T-helper 2 cell treated with Interferon-gamma antibody and Interleukin-4, amounts not matched to agents 100 ng/mL and 5 ng/mL, for 36 hours (primary cell): Measurements from ENCODE around the gene STAC. TPM values are rescaled to one million over a fixed set of nuclear protein-coding genes. Genes with fewer than 3 reads are reported as not detected.
"Not testable (repeated sequence)": the region's sequence is repeated elsewhere in the genome, so short reads cannot be mapped to it uniquely, and the experiment has no call there.

ENCODE experiments used
- intact Hi-C: fragments of 100-400 bp; cut with micrococcal nuclease; formaldehyde crosslinking; loops from one replicate; pipeline ENCODE4 v1.15.1; 2023
- total RNA-seq: library from RNA; stranded (reverse); gene quantifications from 2 replicates; pipeline ENCODE4 v1.2.3, GENCODE V29; 2022

The STAC gene
- total RNA-seq, 1 donor from 2014 or later, result not detected

DNA sequence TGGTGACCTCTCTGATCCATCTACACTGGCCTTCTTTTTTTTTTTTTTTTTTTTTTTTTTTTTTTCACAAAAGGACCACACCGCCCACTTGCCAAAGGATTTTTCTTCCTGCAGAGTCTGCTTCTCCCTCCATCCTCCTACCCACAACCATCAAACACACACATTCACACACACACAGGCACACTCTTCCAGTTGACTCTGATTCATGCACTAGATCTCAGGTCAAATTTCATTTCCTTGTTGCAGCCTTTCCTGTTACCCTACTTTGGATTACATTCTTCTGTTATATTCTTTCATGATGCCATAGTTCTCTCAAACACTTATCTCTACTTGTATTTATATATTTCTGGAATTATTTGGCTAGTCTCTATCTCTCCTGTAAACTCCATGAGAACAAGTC, 133.9 kb downstream of the STAC start:
- intact Hi-C loops, result no loop called here

DNA sequence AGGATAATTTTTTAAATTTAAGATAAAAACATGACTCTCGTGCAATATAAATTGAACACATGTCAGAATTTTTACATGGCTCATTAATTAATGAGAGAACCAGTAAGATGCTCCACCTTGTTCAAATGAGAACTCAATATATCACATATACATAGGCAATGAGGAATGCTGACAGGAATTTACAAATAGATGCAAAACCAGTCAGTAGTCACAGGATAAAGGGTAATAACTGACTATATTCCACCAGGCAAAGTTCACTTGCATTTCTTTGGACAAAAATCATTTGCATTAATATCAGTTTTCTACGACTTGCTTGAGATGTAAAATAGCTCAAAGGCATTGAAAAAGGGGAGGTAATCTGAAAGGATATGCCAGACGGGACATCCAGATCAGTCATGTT, 139.4 kb downstream of the STAC start:
- intact Hi-C loops, result no loop called here

- intact Hi-C loops, result no loop called here
These were observed 140.1 kb downstream of the STAC start for GRCh38 chr3:36520241-36521006.

- intact Hi-C loops, result no loop called here
These were observed 140.7 kb downstream of the STAC start for GRCh38 chr3:36521007-36521379.

- intact Hi-C loops, result no loop called here
These were observed 144.3 kb downstream of the STAC start for GRCh38 chr3:36524560-36524959.

- intact Hi-C loops, result no loop called here
These were observed 145.0 kb downstream of the STAC start for GRCh38 chr3:36525115-36525801.

- intact Hi-C loops, result no loop called here
These were observed 157.9 kb downstream of the STAC start for GRCh38 chr3:36538136-36538749.

DNA sequence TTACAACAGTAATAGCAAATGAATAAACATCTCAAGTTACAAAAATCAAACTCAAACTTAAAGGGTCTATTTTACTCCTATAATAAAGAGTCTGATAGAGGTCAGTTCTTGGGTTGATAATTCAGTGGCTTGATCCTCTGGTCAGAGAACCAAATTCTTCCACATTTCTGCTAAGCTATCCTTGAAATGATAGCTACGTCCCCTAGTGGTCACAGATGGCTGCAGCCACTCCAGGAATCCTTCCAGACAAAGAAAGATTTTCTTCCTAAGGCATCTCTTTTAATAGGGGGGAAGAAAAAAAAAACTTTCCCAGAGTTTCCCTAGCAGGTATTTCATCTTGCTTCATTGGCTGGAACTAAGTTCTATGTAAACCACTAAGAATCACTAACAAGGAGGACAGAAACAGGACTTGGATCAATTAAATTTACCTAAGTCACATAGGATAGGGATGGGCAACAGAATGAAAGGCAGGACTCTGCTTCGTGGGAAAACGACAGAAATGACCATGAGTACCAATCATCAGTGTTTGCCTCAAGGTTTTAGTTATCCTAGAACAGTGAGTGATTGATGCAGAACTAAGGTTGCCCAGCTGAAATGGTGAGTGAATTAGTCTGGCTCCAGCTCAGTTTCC, 160.7 kb downstream of the STAC start:
- intact Hi-C loops, result no loop called here

- intact Hi-C loops, result no loop called here
These were observed 161.9 kb downstream of the STAC start for GRCh38 chr3:36542186-36542585.

- intact Hi-C loops, result no loop called here
These were observed 163.1 kb downstream of the STAC start for GRCh38 chr3:36543276-36543997.

DNA sequence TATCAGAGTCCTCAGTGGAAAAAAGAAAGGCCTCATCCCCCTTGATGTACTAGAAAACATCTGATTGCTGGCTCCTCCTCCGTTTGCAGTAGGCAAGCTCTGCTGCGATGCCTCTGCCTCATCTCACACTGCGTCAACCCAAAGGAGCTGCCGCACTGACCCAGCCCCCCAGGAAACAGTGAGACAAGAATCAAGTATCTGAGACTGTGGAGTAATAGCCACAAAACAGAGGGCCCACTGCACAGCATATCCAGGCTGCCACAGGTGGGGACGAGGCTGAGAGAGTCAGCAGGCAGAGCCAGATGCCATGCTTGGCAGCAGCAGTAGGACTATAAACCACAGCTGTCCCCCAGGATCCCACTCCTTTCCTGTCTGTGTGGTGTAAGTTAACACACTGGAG, 165.9 kb downstream of the STAC start:
- intact Hi-C loops, result no loop called here

- intact Hi-C loops, result no loop called here
These were observed 168.4 kb downstream of the STAC start for GRCh38 chr3:36548712-36549111.

- intact Hi-C loops, result no loop called here
These were observed 176.9 kb downstream of the STAC start for GRCh38 chr3:36557021-36557707.

- intact Hi-C loops, result no loop called here
These were observed 177.6 kb downstream of the STAC start for GRCh38 chr3:36557708-36558421.

DNA sequence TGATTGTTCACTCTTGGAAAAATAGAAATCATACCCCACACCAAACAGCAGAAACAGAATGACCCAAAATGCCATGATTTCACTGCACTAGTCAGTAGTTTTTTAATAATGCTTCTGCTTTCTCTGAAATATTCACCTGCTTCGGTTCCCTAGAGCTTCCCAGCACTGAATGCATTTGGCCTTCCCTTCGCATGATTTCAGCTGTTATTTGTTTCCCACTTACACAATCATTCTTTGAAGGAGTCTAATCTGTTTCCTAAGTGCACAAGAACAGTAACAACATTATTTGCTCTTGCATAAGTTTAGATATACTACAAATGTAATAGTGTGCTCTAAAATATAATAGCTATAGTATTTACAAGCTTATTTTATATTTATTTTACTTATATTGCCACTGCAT, 178.7 kb downstream of the STAC start:
- intact Hi-C loops, result no loop called here

DNA sequence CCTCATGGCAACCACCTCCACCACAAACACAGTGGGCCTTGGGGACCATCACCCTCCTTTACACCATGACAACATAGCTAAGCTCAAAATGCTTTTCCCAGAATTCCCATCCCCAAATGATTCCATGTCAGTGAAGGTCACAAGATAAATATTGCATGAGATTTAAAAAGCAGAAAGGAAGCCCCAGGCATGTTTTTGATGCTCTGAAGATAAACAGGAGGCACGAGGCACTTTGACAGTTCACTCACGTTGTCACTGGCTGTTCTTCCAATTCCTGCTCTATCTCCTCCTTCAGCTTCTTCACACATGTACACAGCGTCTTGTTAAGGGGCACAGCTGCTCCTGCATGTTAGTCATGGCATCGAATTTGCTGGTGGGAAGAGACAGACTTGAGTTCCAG, 180.4 kb downstream of the STAC start:
- intact Hi-C loops, result no loop called here

GRCh38 chr3:36561601-36562000, 181.3 kb downstream of the STAC start:
- intact Hi-C loops, result no loop called here

GRCh38 chr3:36562945-36563344, 182.6 kb downstream of the STAC start:
- intact Hi-C loops, result no loop called here

GRCh38 chr3:36575241-36575640, 194.9 kb downstream of the STAC start:
- intact Hi-C loops, result no loop called here

DNA sequence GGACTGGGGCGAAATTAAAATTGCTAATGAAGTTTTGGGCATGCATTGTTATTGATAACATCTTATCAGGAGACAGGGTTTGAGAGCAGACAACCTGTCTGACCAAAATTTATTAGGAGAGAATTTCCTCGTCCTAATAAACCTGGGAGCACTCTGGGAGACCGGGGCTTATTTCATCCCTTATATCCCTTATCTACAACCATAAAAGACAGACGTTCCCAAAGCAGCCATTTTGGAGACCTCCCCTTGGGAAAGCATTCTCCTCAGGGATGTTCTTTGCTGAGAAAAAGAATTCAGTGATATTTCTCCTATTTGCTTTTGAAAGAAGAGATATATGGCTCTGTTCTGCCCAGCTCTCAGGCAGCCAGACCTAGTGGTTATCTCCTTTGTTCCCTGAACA, 198.1 kb downstream of the STAC start:
- intact Hi-C loops, result not testable (repeated sequence)
